NCI-H146 treated with DMSO at 0.1 percent for 48 hours (cell line): ENCODE data around the gene ZBTB34.

ENCODE experiments used
- DNase-seq: peaks from one replicate; lab custom pipeline; 2025; ENCODE audit not compliant: unreplicated experiment; lab: John Stamatoyannopoulos, UW

Gene ZBTB34

DNA sequence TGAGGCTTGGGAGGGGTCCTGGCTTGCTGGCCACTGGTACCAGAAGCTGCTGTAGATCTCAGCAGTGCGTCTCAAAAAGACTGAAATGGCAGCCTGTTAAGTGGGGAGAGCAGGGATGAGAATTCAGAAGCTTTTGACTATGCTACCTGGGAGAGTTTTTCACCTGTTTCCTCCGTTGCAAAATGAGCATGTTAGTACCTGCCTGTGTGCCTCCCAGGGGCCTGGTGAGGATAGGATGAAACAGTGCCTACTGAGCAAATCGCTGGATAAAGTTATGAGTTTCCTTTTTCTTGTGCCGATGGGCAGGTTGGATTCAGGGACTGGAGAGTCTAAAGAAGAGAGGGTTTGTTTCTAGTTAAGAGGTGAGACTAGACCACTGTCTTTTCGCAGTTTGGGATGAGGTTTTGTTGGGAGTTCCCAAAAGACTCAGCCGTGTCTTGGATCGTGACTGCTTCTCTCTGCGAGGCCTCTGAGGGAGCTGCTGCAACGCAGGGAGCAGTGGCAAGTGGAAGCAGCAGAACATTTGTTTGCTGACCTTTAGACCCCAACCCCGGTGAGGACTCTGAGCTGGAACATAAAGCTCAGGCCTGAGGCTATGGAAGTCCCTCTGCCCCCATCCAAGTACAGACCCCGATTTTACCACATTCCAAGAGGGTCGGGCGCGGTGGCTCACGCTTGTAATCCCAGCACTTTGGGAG lies 55.6 kb downstream of the ZBTB34 start:
- peak; percentile 29 for DNase-seq

- DNase-seq = no peak
Measured at GRCh38 chr9:126916909-126917308, 56.5 kb downstream of the ZBTB34 start.

GRCh38 chr9:126919193-126919592 lies 58.8 kb downstream of the ZBTB34 start:
- no peak for DNase-seq

DNA sequence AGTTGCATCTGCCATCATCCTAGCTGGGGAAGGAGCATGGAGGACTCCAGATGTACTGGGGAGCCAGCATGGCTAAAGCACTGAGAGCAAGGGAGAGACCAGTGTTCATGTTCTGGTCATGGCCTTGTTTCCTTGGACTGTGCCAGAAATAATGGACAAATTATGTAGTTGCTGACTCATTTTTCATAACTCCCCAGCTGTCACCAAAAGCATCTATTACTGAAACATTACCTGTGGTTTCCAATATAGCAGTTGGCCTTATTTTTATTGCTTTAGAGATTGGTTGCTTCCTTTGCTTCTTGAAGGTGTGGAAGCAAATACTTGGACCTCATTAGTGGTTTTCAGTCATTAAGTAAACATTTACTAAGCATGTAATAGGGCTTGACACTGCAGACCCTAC lies 65.4 kb downstream of the ZBTB34 start:
- no peak for DNase-seq

- DNase-seq = no peak
Measured at GRCh38 chr9:126926364-126926763, 65.9 kb downstream of the ZBTB34 start.

- no peak for DNase-seq
Measured at GRCh38 chr9:126927419-126927818, 67.0 kb downstream of the ZBTB34 start.

- DNase-seq = no peak
Measured at GRCh38 chr9:126932871-126933321, 72.5 kb downstream of the ZBTB34 start.

DNA sequence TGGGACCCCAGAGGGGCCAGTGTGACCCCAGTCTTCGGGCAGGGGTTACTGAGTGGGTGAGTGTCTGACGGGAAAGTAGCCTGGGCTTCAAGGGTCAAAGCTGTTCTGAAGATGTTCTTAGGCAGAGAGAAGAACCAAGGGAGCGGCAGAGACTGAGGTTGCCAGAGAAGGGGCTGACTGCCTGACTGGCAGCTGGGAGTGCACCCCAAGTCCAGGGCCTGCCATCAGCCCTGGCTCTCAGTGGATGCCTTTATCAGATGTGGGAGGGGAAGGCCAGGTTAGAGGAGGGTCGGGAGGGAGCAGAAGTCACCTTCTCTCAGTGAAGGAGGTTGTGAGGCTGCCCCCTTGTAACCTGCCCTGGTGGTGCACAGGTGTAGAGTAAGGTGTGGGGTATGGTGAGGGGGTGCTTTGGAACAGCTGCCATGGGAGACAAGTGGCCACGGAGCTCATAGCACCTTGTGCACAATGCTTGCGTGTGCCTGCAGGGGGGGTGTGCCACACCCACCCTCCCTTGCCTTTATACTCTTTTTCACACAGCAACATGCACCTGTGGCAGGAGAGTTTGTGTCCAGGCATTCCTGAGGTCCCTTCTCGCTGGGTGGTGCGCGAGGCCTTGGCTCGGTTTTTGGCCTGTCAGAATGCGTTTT lies 73.0 kb downstream of the ZBTB34 start:
- DNase-seq = no peak

- no peak for DNase-seq
Measured at GRCh38 chr9:126934441-126934840, 74.0 kb downstream of the ZBTB34 start.
